Kidney (tissue), 14 donors: ENCODE measurements around the gene SETD1B. TPM values are rescaled to one million over a fixed set of nuclear protein-coding genes. Genes with fewer than 3 reads are reported as not detected.

Experiments
- DNase-seq, 5 donors: peaks; one replicate each; pipeline ENCODE4 v3.0.0-alpha.2; 2013 to 2020
- FAIRE-seq: peaks from 2 replicates; lab custom pipeline; 2012; peaks lifted over from hg19 to GRCh38; lab: Jason Lieb, UNC
- H3K27ac ChIP-seq, 2 donors: one replicate each; pipeline ENCODE4 v1.7.0; 2013; ENCODE audit warnings: low read depth in 2 of 2, low read length in 2 of 2, inconsistent platforms in 1 of 2
- H3K27me3 ChIP-seq: one replicate; pipeline ENCODE4 v1.7.1; 2013; ENCODE audit warnings: low read length, inconsistent platforms; ENCODE audit not compliant: control insufficient read depth, insufficient read depth
- H3K36me3 ChIP-seq, 3 donors: one replicate each; pipeline versions ENCODE4 v1.7.0 to v1.7.1; 2013; ENCODE audit warnings: low read length in 3 of 3, control low read depth in 1 of 3, inconsistent platforms in 1 of 3; ENCODE audit not compliant: insufficient read depth in 3 of 3, control insufficient read depth in 2 of 3
- H3K4me1 ChIP-seq, 3 donors: one replicate each; pipeline versions ENCODE4 v1.7.0 to v1.7.1; 2013; ENCODE audit warnings: low read length in 3 of 3, inconsistent platforms in 1 of 3, low read depth in 1 of 3; ENCODE audit not compliant: control insufficient read depth in 2 of 3, insufficient read depth in 2 of 3
- H3K4me3 ChIP-seq, 3 donors: one replicate each; pipeline versions ENCODE4 v1.7.0 to v1.8.1; 2013; ENCODE audit warnings: low read length in 3 of 3, control low read depth in 1 of 3, inconsistent platforms in 1 of 3
- H3K9ac ChIP-seq, 3 donors: one replicate each; pipeline versions ENCODE4 v1.7.0 to v1.7.1; 2013; ENCODE audit warnings: low read length in 3 of 3, control low read depth in 1 of 3, inconsistent platforms in 1 of 3
- H3K9me3 ChIP-seq, 3 donors: one replicate each; pipeline versions ENCODE4 v1.7.0 to v1.7.1; 2013; ENCODE audit warnings: low read length in 3 of 3, control low read depth in 1 of 3, inconsistent platforms in 1 of 3; ENCODE audit not compliant: control insufficient read depth in 2 of 3, insufficient read depth in 1 of 3
- CTCF ChIP-seq: IDR thresholded peaks from 3 replicates; pipeline ENCODE4 v1.5.1; 2012; ENCODE audit warnings: mild to moderate bottlenecking, moderate library complexity, borderline replicate concordance; ENCODE audit not compliant: insufficient read depth; ENCODE audit errors: extremely low read depth
- intact Hi-C: fragments of 100-400 bp; cut with DNase I; formaldehyde crosslinking; loops from one replicate; pipeline ENCODE4 v1.11.1; 2022
- polyA plus RNA-seq: library from polyadenylated mRNA; stranded (reverse); fragments of 350-450 nt; fragmentation: Illumina TruSeq; extraction: RNeasy Lipid Tissue Mini Kit (QIAGEN cat#74804); gene quantifications from one replicate; pipeline ENCODE4 v1.2.3, GENCODE V29; 2014; ENCODE audit warnings: low read depth, low replicate concordance; ENCODE audit not compliant: insufficient read depth
- total RNA-seq: library from RNA; stranded (reverse); fragmentation: NEBNext Ultra II Directional; extraction: Animal tissue kit (Norgen Biotek cat#: 25700); gene quantifications from one replicate; pipeline ENCODE4 v1.2.1, GENCODE V29; 2021
- donor health status: control.
- donor health status: control.
- donor health status: control.
- donor health status: control.
- donor health status: control.
- donor health status: DM: yes; HTN: yes; CAD: no.
- donor health status: Normal renal cell carcinoma (clear cell type).

SETD1B gene
- total and polyA plus RNA-seq, 2 donors from 2014 or later = 3.5 to 34.5 TPM

GRCh38 chr12:121812320-121812871, 8.6 kb downstream of the SETD1B start:
- FAIRE-seq = no peak
- peak; percentile 80 to 94 (median 86) for DNase-seq
- Histone ChIP-seq H3K36me3 (peaks cover 6 to 48% (median 31%) of the 10 kb centered on the region in 3 donors), H3K9me3 (no peaks in the 10 kb centered on the region), H3K27me3 (no peaks in the 10 kb centered on the region), H3K27ac (peak overlapping the region in 1 of 2 donors; percentile 71), H3K9ac (peak overlapping the region in 2 of 3 donors; percentile 42 to 71), H3K4me1 (peaks cover 0 to 28% (median 17%) of the 10 kb centered on the region in 3 donors), H3K4me3 (peak overlapping the region; percentile 70 to 83 (median 71))
- no peak for TF ChIP-seq CTCF
- intact Hi-C loops = no loop called here

- H3K27ac ChIP-seq = peak overlapping the region in 1 of 2 donors; percentile 69
- intact Hi-C loops = no loop called here
These were observed 9.4 kb downstream of the SETD1B start for GRCh38 chr12:121812921-121813896.

GRCh38 chr12:121813951-121814350, 10.1 kb downstream of the SETD1B start:
- TF ChIP-seq CTCF = no peak
- Histone ChIP-seq H3K9me3 (no peaks in the 10 kb centered on the region), H3K4me3 (no peak overlapping the region), H3K27me3 (no peaks in the 10 kb centered on the region), H3K9ac (no peak overlapping the region), H3K4me1 (peaks cover 0 to 25% (median 17%) of the 10 kb centered on the region in 3 donors), H3K36me3 (peaks cover 10 to 48% (median 38%) of the 10 kb centered on the region in 3 donors), H3K27ac (no peak overlapping the region)
- intact Hi-C loops = no loop called here
- peak in 1 of 5 donors; percentile 6 for DNase-seq
- FAIRE-seq = no peak

More at GRCh38 chr12:121812921-121813896, 9.4 kb downstream of the SETD1B start:
- Histone ChIP-seq H3K4me1 (peaks cover 0 to 25% (median 17%) of the 10 kb centered on the region in 3 donors), H3K4me3 (peak overlapping the region in 2 of 3 donors; percentile 53 to 83), H3K36me3 (peaks cover 10 to 52% (median 38%) of the 10 kb centered on the region in 3 donors), H3K9me3 (no peaks in the 10 kb centered on the region), H3K27me3 (no peaks in the 10 kb centered on the region), H3K9ac (no peak overlapping the region)
- peak in 2 of 5 donors; percentile 8 to 68 for DNase-seq
- no peak for TF ChIP-seq CTCF
- FAIRE-seq = no peak
